Stimulated activated CD8-positive, alpha-beta memory T cell treated with anti-CD3 and anti-CD28 coated beads, Interleukin-12 subunit alpha, Interleukin-12 subunit beta, amount 100 ng/mL, for 24 hours (primary cell): ENCODE measurements around the gene CACNA1B.

Source experiments
- DNase-seq: peaks from one replicate; pipeline ENCODE4 v3.0.0-alpha.2; 2020; ENCODE audit errors: extremely low read depth

Gene CACNA1B

GRCh38 chr9:138053321-138053868, 175.8 kb downstream of the CACNA1B start:
- DNase-seq, result no peak

GRCh38 chr9:138053996-138054752, 176.6 kb downstream of the CACNA1B start:
- no peak for DNase-seq

DNA sequence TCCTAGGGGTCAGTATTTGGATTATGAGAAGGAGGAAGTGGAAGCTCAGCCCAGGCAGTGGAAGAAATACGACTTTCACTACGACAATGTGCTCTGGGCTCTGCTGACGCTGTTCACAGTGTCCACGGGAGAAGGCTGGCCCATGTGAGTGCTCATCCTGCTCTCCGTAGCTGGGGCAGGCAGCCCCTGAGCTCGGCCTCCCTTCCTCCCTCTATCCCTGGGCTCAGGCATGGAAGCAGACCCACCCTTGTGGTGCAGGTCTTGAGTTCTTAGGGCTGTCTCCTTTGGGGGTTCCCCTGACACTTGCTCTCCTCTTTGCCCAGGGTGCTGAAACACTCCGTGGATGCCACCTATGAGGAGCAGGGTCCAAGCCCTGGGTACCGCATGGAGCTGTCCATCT, 180.1 kb downstream of the CACNA1B start:
- DNase-seq, result no peak

GRCh38 chr9:138058181-138058580, 180.6 kb downstream of the CACNA1B start:
- no peak for DNase-seq

- DNase-seq, result no peak
Measured at GRCh38 chr9:138059196-138059595, 181.6 kb downstream of the CACNA1B start.

GRCh38 chr9:138060365-138060764, 182.8 kb downstream of the CACNA1B start:
- DNase-seq, result no peak

GRCh38 chr9:138060881-138061280, 183.3 kb downstream of the CACNA1B start:
- DNase-seq, result no peak

DNA sequence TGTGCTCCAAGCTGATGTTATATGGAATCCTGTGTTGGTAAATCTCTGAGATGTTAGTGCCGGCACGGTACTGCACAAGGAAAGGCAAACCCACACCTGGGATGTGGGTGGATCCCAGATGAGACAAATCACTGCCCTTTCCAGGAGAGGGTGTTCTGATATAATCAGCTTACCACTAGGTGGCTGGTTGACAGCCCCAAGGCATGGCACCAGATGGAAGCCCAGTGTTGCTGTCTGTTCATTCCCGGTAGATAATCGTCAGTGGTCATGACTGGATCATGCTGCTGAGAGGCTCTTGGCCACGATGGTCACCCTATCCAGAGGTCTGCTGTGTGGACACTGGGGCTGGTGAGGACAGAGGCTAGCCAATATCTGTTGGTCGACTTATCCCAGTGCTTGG, 184.0 kb downstream of the CACNA1B start:
- DNase-seq, result no peak

GRCh38 chr9:138062196-138062595, 184.6 kb downstream of the CACNA1B start:
- no peak for DNase-seq

DNA sequence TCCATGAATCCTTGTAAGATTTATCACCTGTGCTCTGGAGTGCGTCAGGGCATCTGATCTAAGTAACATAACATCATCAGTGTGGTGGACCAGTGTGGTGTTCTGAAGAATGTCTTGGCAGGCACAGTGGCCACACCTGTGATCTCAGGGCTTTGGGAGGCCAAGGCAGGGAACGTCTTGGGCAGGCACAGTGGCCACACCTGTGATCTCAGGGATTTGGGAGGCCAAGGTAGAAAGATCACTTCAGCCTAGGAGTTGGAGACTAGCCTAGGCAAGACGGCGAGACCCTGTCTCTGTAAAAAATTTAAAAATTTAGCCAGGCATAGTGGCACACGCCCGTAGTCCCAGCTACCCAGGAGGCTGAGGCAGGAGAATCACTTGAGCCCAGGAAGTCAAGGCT, 185.5 kb downstream of the CACNA1B start:
- DNase-seq, result no peak

DNA sequence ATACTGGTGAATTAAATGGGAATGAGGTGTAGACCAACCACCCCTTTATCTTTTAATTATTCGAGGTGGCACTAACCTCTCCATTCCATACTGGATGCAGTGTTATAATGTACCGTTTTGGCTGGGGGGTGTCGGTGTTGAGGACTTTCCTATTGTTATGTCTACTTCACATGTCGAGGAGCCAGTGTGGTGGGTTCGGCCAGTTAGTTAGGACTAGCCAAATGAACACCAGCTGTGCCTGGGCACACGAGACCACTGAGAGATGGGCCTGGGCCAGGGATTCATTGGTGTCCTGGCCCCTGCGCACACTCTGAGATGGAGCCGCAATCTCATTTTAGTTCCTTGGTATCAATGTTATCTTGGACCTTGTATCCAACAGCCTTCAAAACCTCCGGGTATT, 186.2 kb downstream of the CACNA1B start:
- DNase-seq, result no peak

DNA sequence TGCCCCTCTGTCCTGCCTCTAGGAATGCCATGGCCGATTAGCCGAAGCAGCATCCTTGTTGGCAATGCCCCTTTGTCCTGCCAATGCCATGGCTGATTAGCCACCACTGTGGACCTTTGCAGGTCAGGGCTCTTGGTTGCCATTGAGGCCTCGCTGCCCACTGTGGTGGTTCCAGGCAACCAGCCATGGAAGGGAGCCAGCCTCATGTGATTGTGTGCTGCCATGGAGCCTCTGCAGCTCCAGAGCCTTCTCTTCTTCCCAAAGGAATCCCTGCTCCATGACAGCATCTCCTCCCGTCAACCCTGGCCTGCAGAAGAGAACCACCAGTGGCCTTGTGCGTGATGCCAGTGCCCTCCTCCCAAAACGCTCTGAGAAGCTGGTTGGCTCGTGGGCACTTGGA, 187.0 kb downstream of the CACNA1B start:
- DNase-seq, result no peak

- DNase-seq, result no peak
Measured at GRCh38 chr9:138065287-138065686, 187.7 kb downstream of the CACNA1B start.

- no peak for DNase-seq
Measured at GRCh38 chr9:138066049-138066448, 188.5 kb downstream of the CACNA1B start.

GRCh38 chr9:138067613-138068367, 190.2 kb downstream of the CACNA1B start:
- no peak for DNase-seq

DNA sequence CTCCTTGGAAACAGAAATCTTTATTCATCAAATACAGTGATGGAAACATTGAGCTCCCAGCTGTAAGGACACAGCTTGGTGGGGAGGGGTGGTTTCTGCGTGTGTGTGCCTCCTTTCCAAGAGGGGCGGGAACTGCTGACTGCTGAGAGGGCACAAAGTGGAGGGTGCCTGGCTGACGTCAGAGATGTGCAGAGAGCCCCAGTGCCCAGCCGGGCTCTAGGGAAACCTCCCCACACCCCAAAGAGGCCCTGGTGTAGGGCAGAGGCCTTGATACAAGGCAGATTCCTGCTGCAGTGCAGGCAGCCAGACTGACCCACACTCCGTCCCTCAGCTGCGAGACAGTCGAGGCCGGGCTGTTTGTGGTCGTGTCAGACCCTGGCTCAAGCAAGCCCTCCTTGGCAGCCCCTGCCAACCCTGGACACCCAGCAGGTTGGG, 191.0 kb downstream of the CACNA1B start:
- DNase-seq, result no peak

DNA sequence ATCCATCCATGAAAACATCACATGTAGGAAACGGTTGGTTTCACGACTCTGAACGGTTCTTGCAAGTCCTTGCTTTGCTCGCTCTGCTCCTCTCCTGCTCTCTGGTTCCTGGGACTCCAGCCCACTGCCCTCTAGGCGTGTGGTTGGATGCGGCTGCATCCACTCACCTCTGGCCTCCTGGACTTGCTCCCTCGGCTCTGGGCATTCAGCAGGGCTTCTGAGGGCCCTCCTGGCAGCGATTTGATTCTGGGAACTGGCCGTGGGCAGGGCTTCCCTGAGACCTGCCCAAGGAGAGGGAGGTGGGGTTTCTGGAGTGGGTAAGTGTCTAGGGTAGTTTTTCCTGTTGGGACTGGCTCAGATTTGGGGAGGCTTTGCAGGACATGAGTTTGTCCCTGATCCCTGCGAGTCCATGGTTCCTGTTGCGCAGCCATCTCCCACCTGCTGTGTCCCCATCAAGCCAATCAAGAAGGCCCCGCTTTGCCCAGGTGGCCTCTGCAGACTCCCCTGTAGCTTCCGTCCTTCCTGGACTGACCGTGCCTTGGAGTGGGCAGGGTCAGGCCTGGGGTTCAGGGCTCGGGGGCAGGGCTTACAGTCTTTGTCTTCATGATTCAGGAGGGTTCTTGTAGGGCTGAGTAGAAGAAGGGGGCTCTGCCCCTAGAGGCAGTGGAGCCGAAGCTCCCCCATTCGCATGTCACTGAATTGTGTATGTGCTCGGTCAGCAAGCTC, 192.3 kb downstream of the CACNA1B start:
- no peak for DNase-seq

DNA sequence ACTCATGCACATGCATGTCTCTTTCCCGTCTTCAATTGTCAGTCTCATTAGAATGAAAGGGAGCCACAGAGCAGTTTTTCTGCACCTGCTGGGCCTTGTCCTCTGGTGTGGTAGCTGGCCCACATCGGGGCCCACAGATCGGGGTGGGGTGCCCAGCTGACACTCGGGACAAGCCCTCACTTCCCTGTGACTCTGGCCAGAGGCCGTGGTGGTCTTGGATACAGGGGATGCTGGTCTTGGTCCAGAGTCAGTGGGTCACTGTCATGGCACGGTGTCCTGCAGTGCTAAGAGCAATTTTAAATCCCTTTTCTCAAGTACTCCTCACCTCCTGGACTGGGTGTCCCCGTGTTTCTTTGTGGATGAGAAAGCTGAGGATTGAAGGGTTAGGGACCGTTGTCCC, 193.2 kb downstream of the CACNA1B start:
- no peak for DNase-seq

DNA sequence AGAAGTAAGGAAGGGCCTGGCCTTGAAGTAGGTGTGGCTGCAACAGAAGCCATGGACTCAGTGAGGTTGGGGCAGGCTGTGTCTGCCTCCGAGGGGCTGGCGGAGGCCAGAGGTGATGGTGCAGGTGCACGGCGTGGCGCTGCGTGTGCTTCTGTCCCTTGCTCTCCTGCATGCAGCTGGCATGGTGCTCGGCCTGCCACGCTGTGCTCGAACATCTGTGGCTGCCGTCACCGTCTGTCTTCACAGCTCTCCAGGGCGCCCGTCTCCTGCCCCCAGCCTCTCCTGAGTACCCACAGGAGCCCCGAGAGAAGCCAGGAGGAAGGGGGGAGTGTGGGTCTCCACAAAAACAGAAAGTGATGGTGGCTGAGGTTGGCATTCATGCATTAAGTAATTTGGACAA, 193.7 kb downstream of the CACNA1B start:
- DNase-seq, result no peak

DNA sequence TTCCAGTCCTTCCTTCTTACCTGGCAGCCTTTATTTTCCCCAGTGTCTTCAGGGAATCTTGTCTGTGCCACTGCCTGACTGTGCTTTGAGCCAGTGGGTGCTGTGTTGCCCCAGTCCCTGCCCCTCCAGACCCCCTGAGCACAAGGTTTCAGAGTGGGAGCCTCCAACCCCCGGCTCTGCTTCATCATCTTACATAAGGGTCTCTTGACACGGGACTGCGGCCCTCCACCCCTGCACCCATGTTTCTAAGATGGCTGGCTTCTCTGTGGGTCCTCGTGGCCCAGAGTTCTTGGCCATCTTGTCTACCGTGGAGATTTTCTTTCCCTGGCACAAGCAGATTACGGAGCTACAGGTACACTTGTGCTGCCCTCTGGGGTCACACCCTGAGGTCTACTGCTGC, 194.1 kb downstream of the CACNA1B start:
- DNase-seq, result no peak

- DNase-seq, result no peak
Measured at GRCh38 chr9:138072161-138072842, 194.7 kb downstream of the CACNA1B start.

DNA sequence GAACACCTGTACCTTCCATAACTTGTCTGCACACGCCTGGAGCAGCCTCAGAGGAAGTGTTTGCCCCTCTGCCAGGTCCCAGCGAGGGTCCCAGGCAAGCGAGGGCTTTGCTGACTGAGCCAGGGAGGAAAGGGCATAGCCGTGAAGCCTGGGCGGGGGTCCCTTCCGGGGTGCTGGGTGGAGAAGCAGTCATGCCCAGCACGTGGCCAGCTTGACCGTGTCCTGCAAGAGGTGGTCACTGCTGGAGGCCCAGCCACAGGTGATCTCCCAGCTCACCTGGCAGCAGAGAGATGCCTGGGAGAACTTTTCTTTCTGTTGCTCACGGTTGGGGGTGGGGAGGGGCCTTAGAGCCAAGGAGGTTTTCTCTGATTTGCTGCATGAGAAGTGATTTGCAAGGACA, 195.3 kb downstream of the CACNA1B start:
- DNase-seq, result no peak
